WTC11 (cell line): Measurements from ENCODE around the gene PILRB. TPM values are rescaled to one million over a fixed set of nuclear protein-coding genes. Genes with fewer than 3 reads are reported as not detected.
A peak's percentile ranks its signal among the peaks of the same experiment; 100 is the strongest.
"Not testable (repeated sequence)": the region's sequence is repeated elsewhere in the genome, so short reads cannot be mapped to it uniquely, and the experiment has no call there.

Experiments used
- ATAC-seq: fragments of 200-7000 bp; cut with Tn5 transposase; 2 replicates; pipeline ENCODE4 v1.10.0; 2021; ENCODE audit warnings: mild to moderate bottlenecking, moderate library complexity
- Bru-seq: library from RNA; stranded (reverse); fragments of 400-500 nt; gene quantifications from one replicate; lab custom pipeline; 2021; lab: Mats Ljungman, UMichigan
- CTCF ChIA-PET: fragments of 300-600 bp; sonication (Branson Sonifier 250); formaldehyde crosslinking; loops from one replicate; lab custom pipeline; 2021; ENCODE audit warnings: antibody characterized with exemption; lab: Charles Lee
- POLR2A ChIA-PET: fragments of 350-600 bp; sonication (Branson Sonifier 250); formaldehyde crosslinking; loops from one replicate; lab custom pipeline; 2021; ENCODE audit warnings: antibody characterized with exemption; lab: Charles Lee
- DNase-seq: peaks from one replicate; pipeline ENCODE4 v3.0.0; 2021; ENCODE audit warnings: low spot score
- H3K27ac Mint-ChIP-seq: 2 replicates; pipeline ENCODE4 v1.8.0; 2021; ENCODE audit warnings: mixed read lengths
- H3K27me3 Mint-ChIP-seq: 2 replicates; pipeline ENCODE4 v1.8.0; 2021; ENCODE audit warnings: low read depth, mild to moderate bottlenecking, moderate library complexity, mixed read lengths
- H3K36me3 Mint-ChIP-seq: 2 replicates; pipeline ENCODE4 v1.8.0; 2021; ENCODE audit warnings: mixed read lengths
- H3K4me1 Mint-ChIP-seq: 2 replicates; pipeline ENCODE4 v1.8.0; 2022; ENCODE audit warnings: mixed read lengths
- H3K4me3 Mint-ChIP-seq: 2 replicates; pipeline ENCODE4 v1.8.0; 2021; ENCODE audit warnings: mild to moderate bottlenecking, moderate library complexity, mixed read lengths
- H3K9me3 Mint-ChIP-seq: 2 replicates; pipeline ENCODE4 v1.8.0; 2021; ENCODE audit warnings: mixed read lengths
- AFF4 ChIP-seq: sonication (generic); formaldehyde crosslinking; IDR thresholded peaks from 2 replicates; pipeline ENCODE4 v1.8.1; 2023; ENCODE audit warnings: mild to moderate bottlenecking, missing genetic modification reagents, borderline replicate concordance
- E2F1 ChIP-seq: sonication (generic); formaldehyde crosslinking; IDR thresholded peaks from 2 replicates; pipeline ENCODE4 v1.8.0; 2022; ENCODE audit warnings: mild to moderate bottlenecking, missing genetic modification reagents
- E2F4 ChIP-seq: sonication (generic); formaldehyde crosslinking; IDR thresholded peaks from 2 replicates; pipeline ENCODE4 v1.8.1; 2022; ENCODE audit warnings: low read depth, mild to moderate bottlenecking, moderate library complexity, missing genetic modification reagents, borderline replicate concordance
- EMX1 ChIP-seq: fragments of 250-450 bp; sonication (Bioruptor Pico); IDR thresholded peaks from 2 replicates; pipeline ENCODE4 v1.8.0; 2021; ENCODE audit warnings: mild to moderate bottlenecking
- ETV6 ChIP-seq: sonication (generic); formaldehyde crosslinking; IDR thresholded peaks from 2 replicates; pipeline ENCODE4 v1.8.1; 2022; ENCODE audit warnings: mild to moderate bottlenecking, missing genetic modification reagents
- FOXP1 ChIP-seq: sonication (generic); formaldehyde crosslinking; IDR thresholded peaks from 2 replicates; pipeline ENCODE4 v1.8.0; 2022; ENCODE audit warnings: missing genetic modification reagents, mild to moderate bottlenecking, moderate library complexity, borderline replicate concordance
- GRHL2 ChIP-seq: fragments of 250-450 bp; sonication (Bioruptor Pico); IDR thresholded peaks from 2 replicates; pipeline ENCODE4 v1.8.0; 2022; ENCODE audit warnings: mild to moderate bottlenecking, moderate library complexity; ENCODE audit not compliant: insufficient replicate concordance, severe bottlenecking
- MLX ChIP-seq: sonication (generic); formaldehyde crosslinking; IDR thresholded peaks from 2 replicates; pipeline ENCODE4 v1.8.1; 2023; ENCODE audit warnings: mild to moderate bottlenecking, missing genetic modification reagents, moderate library complexity
- MXD4 ChIP-seq: fragments of 250-450 bp; sonication (Bioruptor Pico); IDR thresholded peaks from 2 replicates; pipeline ENCODE4 v1.8.0; 2021; ENCODE audit warnings: mild to moderate bottlenecking, moderate library complexity, borderline replicate concordance
- NFYB ChIP-seq: sonication (generic); formaldehyde crosslinking; conservative IDR thresholded peaks from 2 replicates; pipeline ENCODE4 v1.8.0; 2022; ENCODE audit warnings: low read depth, missing genetic modification reagents
- NR2C2 ChIP-seq: sonication (generic); formaldehyde crosslinking; IDR thresholded peaks from 2 replicates; pipeline ENCODE4 v1.8.0; 2022; ENCODE audit warnings: mild to moderate bottlenecking, missing genetic modification reagents
- RELA ChIP-seq: sonication (generic); formaldehyde crosslinking; IDR thresholded peaks from 2 replicates; pipeline ENCODE4 v1.8.1; 2022; ENCODE audit warnings: missing genetic modification reagents, mild to moderate bottlenecking, borderline replicate concordance
- TCF7 ChIP-seq: sonication (generic); formaldehyde crosslinking; IDR thresholded peaks from 2 replicates; pipeline ENCODE4 v1.8.0; 2022; ENCODE audit warnings: mild to moderate bottlenecking, low read depth, missing genetic modification reagents, moderate library complexity
- ZBTB43 ChIP-seq: sonication (generic); formaldehyde crosslinking; IDR thresholded peaks from 2 replicates; pipeline ENCODE4 v1.8.1; 2023; ENCODE audit warnings: mild to moderate bottlenecking, missing genetic modification reagents
- ZNF219 ChIP-seq: sonication (generic); formaldehyde crosslinking; IDR thresholded peaks from 2 replicates; pipeline ENCODE4 v1.8.0; 2023; ENCODE audit warnings: missing genetic modification reagents, mild to moderate bottlenecking, borderline replicate concordance
- ZNF512 ChIP-seq: sonication (generic); formaldehyde crosslinking; IDR thresholded peaks from 2 replicates; pipeline ENCODE4 v1.8.1; 2022; ENCODE audit warnings: missing genetic modification reagents, borderline replicate concordance
- long read RNA-seq, 3 experiments: library from RNA in 1 of 3; library from capped mRNA in 1 of 3; library from polyadenylated mRNA in 1 of 3; unstranded in 2 of 3; stranded (forward) in 1 of 3; transcript quantifications; one replicate each; pipeline ENCODE4 v2.0.0, GENCODE V29; 2021
- total RNA-seq: library from RNA; stranded (reverse); gene quantifications from 3 replicates; pipeline ENCODE4 v1.2.3, GENCODE V29; 2021
- TF ChIP-seq, protein P1 (sequence below): fragments of 250-450 bp; sonication (Bioruptor Pico); IDR thresholded peaks from 2 replicates; pipeline ENCODE4 v1.9.0; 2021; ENCODE audit warnings: mild to moderate bottlenecking

The PILRB gene
- total RNA-seq (30.2 to 35.8 TPM (median 30.7 TPM) in 3 replicates), Bru-seq, nascent RNA (percentile 83 among the genes with signal in this experiment)
- long read RNA-seq, experiment 1, partial matches to known transcripts = 3 of 5 reads
- long read RNA-seq, experiment 1, other reads (novel, unspliced or antisense) = 2 of 5 reads
- long read RNA-seq, experiment 2, partial matches to known transcripts = 0 of 3 reads
- long read RNA-seq, experiment 2, other reads (novel, unspliced or antisense) = 1 of 3 reads
- long read RNA-seq, experiment 3 = 0 reads

GRCh38 chr7:100358027-100358856, at the start of gene PILRB:
PILRB (plus strand) TSS chr7:100358117; CDS start chr7:100358303, 186 bp downstream.
- ATAC-seq = peak; percentile 66
- no peak for DNase-seq
- CTCF ChIA-PET = interaction anchor here (1.4 kb wide), 1 partner anchor 49 kb away, joined by 4 read pairs; no protein-coding TSS in a partner anchor
- Mint-ChIP-seq H3K27me3 (no peaks in the 10 kb centered on the region), H3K4me1 (no peaks in the 10 kb centered on the region), H3K9me3 (no peaks in the 10 kb centered on the region), H3K27ac (no peak within 1 kb of the TSS), H3K4me3 (no peak within 1 kb of the TSS), H3K36me3 (peaks cover 69% of the 10 kb centered on the region)
- POLR2A ChIA-PET = no interaction called here
- TF ChIP-seq E2F4 (CRISPR knock-in tag) (no peak), GRHL2 (CRISPR knock-in tag) (no peak), TCF7 (CRISPR knock-in tag) (no peak), ZNF512 (CRISPR knock-in tag) (no peak), NFYB (CRISPR knock-in tag) (no peak), ZNF219 (CRISPR knock-in tag) (no peak), MXD4 (CRISPR knock-in tag) (no peak), MLX (CRISPR knock-in tag) (no peak), NR2C2 (CRISPR knock-in tag) (no peak), RELA (no peak), EMX1 (no peak), ETV6 (CRISPR knock-in tag) (no peak), AFF4 (CRISPR knock-in tag) (no peak), E2F1 (CRISPR knock-in tag) (no peak), FOXP1 (no peak), ZBTB43 (CRISPR knock-in tag) (no peak)
- TF ChIP-seq, protein P1, sequence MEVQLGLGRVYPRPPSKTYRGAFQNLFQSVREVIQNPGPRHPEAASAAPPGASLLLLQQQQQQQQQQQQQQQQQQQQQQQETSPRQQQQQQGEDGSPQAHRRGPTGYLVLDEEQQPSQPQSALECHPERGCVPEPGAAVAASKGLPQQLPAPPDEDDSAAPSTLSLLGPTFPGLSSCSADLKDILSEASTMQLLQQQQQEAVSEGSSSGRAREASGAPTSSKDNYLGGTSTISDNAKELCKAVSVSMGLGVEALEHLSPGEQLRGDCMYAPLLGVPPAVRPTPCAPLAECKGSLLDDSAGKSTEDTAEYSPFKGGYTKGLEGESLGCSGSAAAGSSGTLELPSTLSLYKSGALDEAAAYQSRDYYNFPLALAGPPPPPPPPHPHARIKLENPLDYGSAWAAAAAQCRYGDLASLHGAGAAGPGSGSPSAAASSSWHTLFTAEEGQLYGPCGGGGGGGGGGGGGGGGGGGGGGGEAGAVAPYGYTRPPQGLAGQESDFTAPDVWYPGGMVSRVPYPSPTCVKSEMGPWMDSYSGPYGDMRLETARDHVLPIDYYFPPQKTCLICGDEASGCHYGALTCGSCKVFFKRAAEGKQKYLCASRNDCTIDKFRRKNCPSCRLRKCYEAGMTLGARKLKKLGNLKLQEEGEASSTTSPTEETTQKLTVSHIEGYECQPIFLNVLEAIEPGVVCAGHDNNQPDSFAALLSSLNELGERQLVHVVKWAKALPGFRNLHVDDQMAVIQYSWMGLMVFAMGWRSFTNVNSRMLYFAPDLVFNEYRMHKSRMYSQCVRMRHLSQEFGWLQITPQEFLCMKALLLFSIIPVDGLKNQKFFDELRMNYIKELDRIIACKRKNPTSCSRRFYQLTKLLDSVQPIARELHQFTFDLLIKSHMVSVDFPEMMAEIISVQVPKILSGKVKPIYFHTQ (CRISPR knock-in tag) = no peak

DNA sequence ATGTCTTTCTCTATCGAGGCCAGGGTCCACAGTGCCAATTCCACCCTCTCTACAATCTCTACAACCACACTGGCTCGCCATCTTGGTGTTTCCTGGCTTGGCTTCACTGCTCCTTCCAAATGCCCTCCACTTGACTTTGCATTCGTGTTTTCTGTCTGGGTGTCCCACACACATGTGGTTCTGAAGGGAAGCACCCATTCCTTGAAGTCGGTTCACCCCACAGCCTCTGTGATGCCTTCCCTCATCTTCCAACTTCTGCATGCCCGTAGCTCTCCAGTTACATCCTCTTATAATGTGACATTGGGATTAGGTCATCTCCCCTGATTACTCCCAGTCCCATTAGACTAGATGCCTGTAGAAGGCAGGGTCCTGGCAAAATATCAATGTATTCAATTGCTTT, 39.6 kb upstream of the PILRB start:
- H3K9me3 Mint-ChIP-seq, ATAC-seq, H3K27ac Mint-ChIP-seq, DNase-seq, H3K4me3 Mint-ChIP-seq, H3K27me3 Mint-ChIP-seq, POLR2A ChIA-PET, CTCF ChIA-PET, H3K4me1 Mint-ChIP-seq: not testable (repeated sequence)
- peaks cover 17% of the 10 kb centered on the region for H3K36me3 Mint-ChIP-seq
